Natural killer cell (primary cell): Measurements from ENCODE around the gene USP36. TPM values are rescaled to one million over a fixed set of nuclear protein-coding genes. Genes with fewer than 3 reads are reported as not detected.

ENCODE experiments used
- ATAC-seq, 3 donors: fragments of 150-1000 bp in 2 of 3; fragments of 200-7000 bp in 1 of 3; cut with Tn5 transposase; 1 replicate in 1 of 3; 2 replicates in 2 of 3; pipeline ENCODE4 v1.10.0; 2021; ENCODE audit warnings: mild to moderate bottlenecking in 2 of 3, moderate library complexity in 2 of 3
- DNase-seq, 2 donors: peaks; one replicate each; pipeline versions ENCODE4 v3.0.0 to v3.0.0-alpha.2; 2013 to 2021; ENCODE audit warnings: mixed read lengths in 1 of 2
- H3K27ac ChIP-seq: one replicate; pipeline ENCODE4 v1.5.1; 2013; ENCODE audit warnings: mild to moderate bottlenecking, low read length
- H3K27me3 ChIP-seq: one replicate; pipeline ENCODE4 v1.6.1; 2013; ENCODE audit warnings: low read length; ENCODE audit not compliant: control insufficient read depth, insufficient read depth
- H3K36me3 ChIP-seq: one replicate; pipeline ENCODE4 v1.6.1; 2013; ENCODE audit warnings: low read length; ENCODE audit not compliant: control insufficient read depth, insufficient read depth
- H3K4me1 ChIP-seq: one replicate; pipeline ENCODE4 v1.6.1; 2013; ENCODE audit warnings: low read length; ENCODE audit not compliant: control insufficient read depth, insufficient read depth
- H3K4me3 ChIP-seq: one replicate; pipeline ENCODE4 v1.5.1; 2013; ENCODE audit warnings: low read length
- H3K9me3 ChIP-seq: one replicate; pipeline ENCODE4 v1.6.1; 2013; ENCODE audit warnings: low read length; ENCODE audit not compliant: control insufficient read depth, insufficient read depth
- H3K27ac Mint-ChIP-seq, 2 donors: one replicate each; pipeline ENCODE4 v1.8.0; 2022; ENCODE audit warnings: mild to moderate bottlenecking in 2 of 2, mixed read lengths in 2 of 2, moderate library complexity in 1 of 2
- H3K27me3 Mint-ChIP-seq, 2 donors: one replicate each; pipeline ENCODE4 v1.8.0; 2022; ENCODE audit warnings: low read depth in 2 of 2, mixed read lengths in 2 of 2
- H3K36me3 Mint-ChIP-seq: one replicate; pipeline ENCODE4 v1.8.0; 2022; ENCODE audit warnings: mixed read lengths
- H3K4me1 Mint-ChIP-seq, 2 donors: one replicate each; pipeline ENCODE4 v1.8.0; 2022; ENCODE audit warnings: mixed read lengths in 2 of 2
- H3K4me3 Mint-ChIP-seq: one replicate; pipeline ENCODE4 v1.8.0; 2022; ENCODE audit warnings: mild to moderate bottlenecking, moderate library complexity, mixed read lengths
- H3K9me3 Mint-ChIP-seq, 2 donors: one replicate each; pipeline ENCODE4 v1.8.0; 2022; ENCODE audit warnings: mixed read lengths in 2 of 2
- CTCF ChIP-seq: fragments of 200-600 bp; IDR thresholded peaks from one replicate; pipeline ENCODE4 v1.8.0; 2022; ENCODE audit warnings: antibody characterized with exemption
- WGBS: methylation state at CpG from one replicate; pipeline ENCODE4 v1.1.7; 2013; ENCODE audit warnings: missing lambda C conversion rate; ENCODE audit not compliant: insufficient coverage; 5-methylcytosine and 5-hydroxymethylcytosine counted together
- intact Hi-C: fragments of 100-400 bp; cut with micrococcal nuclease; formaldehyde crosslinking; loops from one replicate; pipeline ENCODE4 v1.14.2; 2022
- total RNA-seq, 4 donors: library from RNA; stranded (reverse); fragments of 120-200 nt in 1 of 4; gene quantifications; one replicate each; pipeline versions ENCODE4 v1.2.3 to v1.2.4, GENCODE V29; 2013 to 2022

USP36 gene
- total RNA-seq, 3 donors from 2014 or later (not counting 1 experiment from before 2014, with no cell fraction given): 241 to 304 (median 270) TPM

- peak overlapping the region; percentile 92 to 96 for H3K27ac Mint-ChIP-seq
- H3K36me3 Mint-ChIP-seq: peaks cover 13% of the 10 kb centered on the region
- TF ChIP-seq CTCF: no peak
- under 1% methylated on average over 35 of the region's 35 CpGs for WGBS
- Histone ChIP-seq H3K4me1 (peaks cover 25% of the 10 kb centered on the region), H3K4me3 (peak overlapping the region; percentile 48), H3K36me3 (peaks cover 24% of the 10 kb centered on the region), H3K9me3 (no peaks in the 10 kb centered on the region), H3K27me3 (no peaks in the 10 kb centered on the region), H3K27ac (peak overlapping the region; percentile 92)
- ATAC-seq (no peak), DNase-seq (no peak)
- peaks cover 23 to 47% of the 10 kb centered on the region in 2 donors for H3K4me1 Mint-ChIP-seq
- H3K27me3 Mint-ChIP-seq: no peaks in the 10 kb centered on the region
- H3K4me3 Mint-ChIP-seq: peak overlapping the region; percentile 89
- intact Hi-C loops: loop anchor here (1.0 kb wide), 1 partner anchor 23 kb away; no protein-coding TSS in a partner anchor
- no peaks in the 10 kb centered on the region for H3K9me3 Mint-ChIP-seq
These were observed 159 bp downstream of the USP36 start for GRCh38 chr17:78840530-78840779.

- no peaks in the 10 kb centered on the region for H3K27me3 Mint-ChIP-seq
- no peaks in the 10 kb centered on the region for H3K9me3 Mint-ChIP-seq
- no peak for TF ChIP-seq CTCF
- peaks cover 13% of the 10 kb centered on the region for H3K36me3 Mint-ChIP-seq
- H3K9me3 ChIP-seq: no peaks in the 10 kb centered on the region
- peaks cover 23 to 47% of the 10 kb centered on the region in 2 donors for H3K4me1 Mint-ChIP-seq
- peak overlapping the region; percentile 89 for H3K4me3 Mint-ChIP-seq
- peak overlapping the region; percentile 48 for H3K4me3 ChIP-seq
- H3K27ac Mint-ChIP-seq: peak overlapping the region; percentile 92 to 96
- ATAC-seq: peak; percentile 11 to 31 (median 23)
- H3K36me3 ChIP-seq: peaks cover 29% of the 10 kb centered on the region
- no peaks in the 10 kb centered on the region for H3K27me3 ChIP-seq
- under 1% methylated on average over 73 of the region's 73 CpGs for WGBS
- H3K27ac ChIP-seq: peak overlapping the region; percentile 92
- DNase-seq: peak; percentile 61 to 74
- H3K4me1 ChIP-seq: peaks cover 25% of the 10 kb centered on the region
- intact Hi-C loops: loop anchor here (1.0 to 5.0 kb wide), 2 partner anchors 23 to 53 kb away; no protein-coding TSS in a partner anchor
These were observed 668 bp downstream of the USP36 start for GRCh38 chr17:78839762-78840529.

- WGBS: 24% methylated on average over 11 of the region's 11 CpGs
- H3K9me3 ChIP-seq: no peaks in the 10 kb centered on the region
- intact Hi-C loops: loop anchor here (5.0 kb wide), 1 partner anchor 52 kb away; no protein-coding TSS in a partner anchor
- H3K27ac ChIP-seq: peak overlapping the region; percentile 92
- peaks cover 25% of the 10 kb centered on the region for H3K4me1 ChIP-seq
- peak overlapping the region; percentile 48 for H3K4me3 ChIP-seq
- Mint-ChIP-seq H3K4me3 (peak overlapping the region; percentile 89), H3K27me3 (no peaks in the 10 kb centered on the region), H3K4me1 (peaks cover 23 to 47% of the 10 kb centered on the region in 2 donors), H3K36me3 (peaks cover 13% of the 10 kb centered on the region), H3K9me3 (no peaks in the 10 kb centered on the region), H3K27ac (peak overlapping the region; percentile 92 to 96)
- DNase-seq (peak in 1 of 2 donors; percentile 71), ATAC-seq (peak in 2 of 3 donors; percentile 25 to 28)
- H3K27me3 ChIP-seq: no peaks in the 10 kb centered on the region
- TF ChIP-seq CTCF: no peak
- H3K36me3 ChIP-seq: peaks cover 35% of the 10 kb centered on the region
These were observed 1.3 kb downstream of the USP36 start for GRCh38 chr17:78839235-78839761.
